B cell (primary cell): Measurements from ENCODE around the gene PDPK1.

Source experiments
- CTCF ChIP-seq: fragments of 200-600 bp; IDR thresholded peaks from one replicate; pipeline ENCODE4 v1.8.0; 2022; ENCODE audit warnings: antibody characterized with exemption, mild to moderate bottlenecking
- EZH2 ChIP-seq: IDR thresholded peaks from 2 replicates; pipeline ENCODE4 v1.6.1; 2012; ENCODE audit warnings: borderline replicate concordance, low read depth, mild to moderate bottlenecking, moderate library complexity, low read length; ENCODE audit not compliant: insufficient read depth, poor library complexity, severe bottlenecking

- TF ChIP-seq CTCF: no peak
- no peak for TF ChIP-seq EZH2
These were observed 23.3 kb upstream of the PDPK1 start for GRCh38 chr16:2514333-2515179.
